ENCODE measurements around the gene CAMK1G. TPM values are rescaled to one million over a fixed set of nuclear protein-coding genes. Genes with fewer than 3 reads are reported as not detected.

The CAMK1G gene
- total and polyA plus RNA-seq, 4 donors, result 0.63 to 0.72 TPM; not detected in 2

DNA sequence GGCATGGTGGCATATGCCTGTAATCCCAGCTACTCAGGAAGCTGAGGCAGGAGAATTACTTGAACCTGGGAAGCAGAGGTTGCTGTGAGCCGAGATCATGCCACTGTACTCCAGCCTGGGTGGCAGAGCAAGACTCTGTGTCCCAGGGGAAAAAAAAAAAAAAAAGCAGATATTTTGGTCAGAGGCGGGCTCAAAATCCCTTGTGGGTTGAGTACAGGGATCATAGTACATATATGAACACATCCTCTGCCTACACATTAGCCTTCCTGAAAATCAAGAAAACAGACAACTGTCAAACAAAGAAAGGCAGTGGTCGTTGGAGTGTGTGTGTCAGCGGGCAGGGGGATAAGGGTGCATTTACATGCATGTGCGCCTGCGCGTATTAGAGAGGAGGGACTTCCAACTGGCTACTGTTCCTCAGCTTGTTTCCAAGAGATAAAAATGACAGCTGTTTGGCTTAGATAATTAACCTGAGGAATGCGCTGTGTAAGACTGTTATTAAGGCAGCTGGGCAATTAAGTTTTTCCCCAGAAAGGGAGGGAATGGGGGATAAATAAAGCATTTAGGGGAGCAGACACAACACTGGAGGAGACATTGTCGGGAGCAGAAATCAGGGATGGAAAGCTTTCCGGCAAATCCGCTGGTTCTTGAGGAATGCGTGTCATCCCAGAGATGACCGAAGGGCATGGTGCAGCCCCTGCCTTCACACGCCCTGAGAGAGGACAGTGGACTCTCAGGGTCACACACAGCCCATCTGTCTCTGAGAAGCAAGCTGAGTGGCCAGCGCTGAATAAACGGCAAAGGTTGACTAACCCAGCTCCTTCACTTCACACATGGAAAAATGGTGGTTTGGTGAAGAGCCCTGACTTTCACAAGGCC is 62.3 kb downstream of the CAMK1G start:
- H3K4me3 ChIP-seq (ENCODE audit: low read length in 2 of 2), result no peak overlapping the region
- 87 to 89% methylated on average over 16 of the region's 16 CpGs for WGBS, 2 donors
- intact Hi-C loops (cut with DNase I), result no loop called here

DNA sequence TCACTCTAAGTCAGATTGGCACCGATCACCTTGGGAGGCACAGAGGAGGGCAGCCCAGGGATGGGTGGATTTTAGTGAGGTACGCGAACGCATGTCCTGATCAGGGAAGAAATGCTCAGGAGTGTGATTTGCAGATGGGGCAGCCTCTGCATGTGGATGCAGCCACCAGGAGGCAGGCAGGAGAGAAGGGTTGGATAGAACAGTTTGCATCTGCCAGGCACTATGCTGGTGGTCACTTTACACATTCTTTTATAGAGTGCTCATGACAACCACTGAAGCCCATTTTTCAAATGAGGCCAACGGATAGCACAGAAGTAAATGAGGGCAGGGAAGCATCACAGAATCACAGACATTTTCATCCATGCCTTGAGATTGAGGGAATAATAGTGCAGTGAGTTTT is 63.0 kb downstream of the CAMK1G start:
- 92 to 95% methylated on average over 5 of the region's 5 CpGs for WGBS, 2 donors
- Histone ChIP-seq H3K27me3 (ENCODE audit: control insufficient read depth in 1 of 2, insufficient read depth in 2 of 2, low read length in 1 of 2) (no peaks in the 10 kb centered on the region), H3K4me3 (ENCODE audit: low read length in 2 of 2) (no peak overlapping the region), H3K36me3 (ENCODE audit: control insufficient read depth in 1 of 2, insufficient read depth in 2 of 2, low read length in 1 of 2) (no peaks in the 10 kb centered on the region), H3K27ac (ENCODE audit: low read depth in 1 of 2, low read length in 2 of 2) (no peak overlapping the region), H3K9me3 (ENCODE audit: control insufficient read depth, low read length) (no peaks in the 10 kb centered on the region), H3K4me1 (ENCODE audit: control insufficient read depth in 1 of 2, insufficient read depth in 2 of 2, low read length in 2 of 2) (peaks cover 0 to 4% of the 10 kb centered on the region in 2 donors)
- intact Hi-C loops (cut with DNase I), result no loop called here
- DNase-seq, result no peak
- no peak for ATAC-seq (ENCODE audit: low FRiP score)

More for the DNA sequence above, 62.3 kb downstream of the CAMK1G start:
- no peaks in the 10 kb centered on the region for H3K36me3 ChIP-seq (ENCODE audit: control insufficient read depth in 1 of 2, insufficient read depth in 2 of 2, low read length in 1 of 2)
- ATAC-seq (ENCODE audit: low FRiP score) (no peak), DNase-seq (no peak)
- no peak overlapping the region for H3K27ac ChIP-seq (ENCODE audit: low read depth in 1 of 2, low read length in 2 of 2)
- H3K4me1 ChIP-seq (ENCODE audit: control insufficient read depth in 1 of 2, insufficient read depth in 2 of 2, low read length in 2 of 2), result peaks cover 0 to 4% of the 10 kb centered on the region in 2 donors
- H3K9me3 ChIP-seq (ENCODE audit: control insufficient read depth, low read length), result no peaks in the 10 kb centered on the region
- no peaks in the 10 kb centered on the region for H3K27me3 ChIP-seq (ENCODE audit: control insufficient read depth in 1 of 2, insufficient read depth in 2 of 2, low read length in 1 of 2)

GRCh38 chr1:209647156-209647555 is 63.6 kb downstream of the CAMK1G start:
- Histone ChIP-seq H3K9me3 (ENCODE audit: control insufficient read depth, low read length) (no peaks in the 10 kb centered on the region), H3K27me3 (ENCODE audit: control insufficient read depth in 1 of 2, insufficient read depth in 2 of 2, low read length in 1 of 2) (no peaks in the 10 kb centered on the region), H3K27ac (ENCODE audit: low read depth in 1 of 2, low read length in 2 of 2) (no peak overlapping the region), H3K4me3 (ENCODE audit: low read length in 2 of 2) (no peak overlapping the region), H3K4me1 (ENCODE audit: control insufficient read depth in 1 of 2, insufficient read depth in 2 of 2, low read length in 2 of 2) (peaks cover 0 to 4% of the 10 kb centered on the region in 2 donors), H3K36me3 (ENCODE audit: control insufficient read depth in 1 of 2, insufficient read depth in 2 of 2, low read length in 1 of 2) (no peaks in the 10 kb centered on the region)
- ATAC-seq (ENCODE audit: low FRiP score) (no peak), DNase-seq (no peak)
- intact Hi-C loops (cut with DNase I), result no loop called here
- WGBS, 2 donors, result 79 to 83% methylated on average over 4 of the region's 4 CpGs

- H3K9me3 ChIP-seq (ENCODE audit: control insufficient read depth, low read length), result no peaks in the 10 kb centered on the region
- H3K4me1 ChIP-seq (ENCODE audit: control insufficient read depth in 1 of 2, insufficient read depth in 2 of 2, low read length in 2 of 2), result peaks cover 0 to 2% of the 10 kb centered on the region in 2 donors
- no peaks in the 10 kb centered on the region for H3K36me3 ChIP-seq (ENCODE audit: control insufficient read depth in 1 of 2, insufficient read depth in 2 of 2, low read length in 1 of 2)
- ATAC-seq (ENCODE audit: low FRiP score), result no peak
- intact Hi-C loops (cut with DNase I), result no loop called here
- H3K27ac ChIP-seq (ENCODE audit: low read depth in 1 of 2, low read length in 2 of 2), result no peak overlapping the region
- H3K4me3 ChIP-seq (ENCODE audit: low read length in 2 of 2), result no peak overlapping the region
- DNase-seq, result no peak
- H3K27me3 ChIP-seq (ENCODE audit: control insufficient read depth in 1 of 2, insufficient read depth in 2 of 2, low read length in 1 of 2), result no peaks in the 10 kb centered on the region
Observed at GRCh38 chr1:209648346-209648745, 64.8 kb downstream of the CAMK1G start.

DNA sequence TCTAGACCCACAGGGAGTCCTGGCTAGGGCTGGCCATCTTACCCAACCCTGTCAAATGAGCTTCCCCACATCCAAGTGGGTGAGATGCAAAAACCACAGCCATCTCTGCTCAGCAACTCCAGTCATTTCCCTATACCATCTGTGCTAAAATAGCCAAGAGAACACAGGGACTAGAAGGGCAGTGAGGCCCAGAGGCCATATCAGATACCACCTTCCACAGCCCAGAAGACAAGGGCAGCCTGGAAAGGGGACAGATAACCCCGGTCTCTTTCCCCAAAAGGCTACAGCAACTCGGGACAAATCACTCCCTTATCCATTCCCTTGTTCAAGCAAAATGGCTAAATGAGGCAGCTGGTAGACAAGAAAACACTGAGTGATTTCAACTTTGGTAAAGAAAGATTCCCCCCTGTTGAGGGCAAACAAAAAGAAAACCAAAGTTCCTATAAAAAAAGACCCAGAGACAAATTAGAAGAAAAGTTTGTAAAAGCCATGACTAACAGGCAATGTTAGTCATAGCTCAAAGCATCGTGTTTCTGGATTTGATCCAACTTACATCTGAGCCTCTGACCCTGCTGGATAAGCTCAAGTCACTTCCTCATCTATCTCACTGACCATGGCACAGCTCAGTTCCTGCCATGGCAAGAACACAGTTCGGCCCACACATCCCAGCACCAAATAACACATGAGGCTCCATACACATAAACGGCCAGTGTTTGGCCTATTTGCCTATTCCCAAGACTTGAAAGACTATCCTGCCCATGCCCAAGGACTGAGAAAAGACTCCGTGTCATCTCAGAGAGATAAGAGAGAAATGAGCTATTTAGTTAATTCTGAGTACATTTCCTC is 65.6 kb downstream of the CAMK1G start:
- H3K9me3 ChIP-seq (ENCODE audit: control insufficient read depth, low read length), result no peaks in the 10 kb centered on the region
- no peaks in the 10 kb centered on the region for H3K27me3 ChIP-seq (ENCODE audit: control insufficient read depth in 1 of 2, insufficient read depth in 2 of 2, low read length in 1 of 2)
- peak overlapping the region in 1 of 2 donors; percentile 59 for H3K27ac ChIP-seq (ENCODE audit: low read depth in 1 of 2, low read length in 2 of 2)
- intact Hi-C loops (cut with DNase I), result no loop called here
- H3K36me3 ChIP-seq (ENCODE audit: control insufficient read depth in 1 of 2, insufficient read depth in 2 of 2, low read length in 1 of 2), result no peaks in the 10 kb centered on the region
- ATAC-seq (ENCODE audit: low FRiP score) (peak; percentile 77), DNase-seq (peak in 1 of 2 donors; percentile 70)
- H3K4me3 ChIP-seq (ENCODE audit: low read length in 2 of 2), result no peak overlapping the region
- no peaks in the 10 kb centered on the region for H3K4me1 ChIP-seq (ENCODE audit: control insufficient read depth in 1 of 2, insufficient read depth in 2 of 2, low read length in 2 of 2)
- 47 to 53% methylated on average over 6 of the region's 6 CpGs for WGBS, 2 donors

- Histone ChIP-seq H3K27ac (ENCODE audit: low read depth in 1 of 2, low read length in 2 of 2) (no peak overlapping the region), H3K4me1 (ENCODE audit: control insufficient read depth in 1 of 2, insufficient read depth in 2 of 2, low read length in 2 of 2) (no peaks in the 10 kb centered on the region)
- 85 to 89% methylated on average over 1 of the region's 1 CpG for WGBS, 2 donors
Observed at GRCh38 chr1:209650454-209650853, 66.9 kb downstream of the CAMK1G start.

GRCh38 chr1:209651138-209651587 is 67.6 kb downstream of the CAMK1G start:
- H3K36me3 ChIP-seq (ENCODE audit: control insufficient read depth in 1 of 2, insufficient read depth in 2 of 2, low read length in 1 of 2), result no peaks in the 10 kb centered on the region
- WGBS, 2 donors, result 42 to 43% methylated on average over 5 of the region's 5 CpGs
- H3K4me1 ChIP-seq (ENCODE audit: control insufficient read depth in 1 of 2, insufficient read depth in 2 of 2, low read length in 2 of 2), result no peaks in the 10 kb centered on the region
- intact Hi-C loops (cut with DNase I), result no loop called here
- H3K4me3 ChIP-seq (ENCODE audit: low read length in 2 of 2), result no peak overlapping the region
- H3K27ac ChIP-seq (ENCODE audit: low read depth in 1 of 2, low read length in 2 of 2), result no peak overlapping the region
- H3K27me3 ChIP-seq (ENCODE audit: control insufficient read depth in 1 of 2, insufficient read depth in 2 of 2, low read length in 1 of 2), result no peaks in the 10 kb centered on the region
- ATAC-seq (ENCODE audit: low FRiP score), result peak; percentile 69
- DNase-seq, result peak; percentile 86 to 92
- no peaks in the 10 kb centered on the region for H3K9me3 ChIP-seq (ENCODE audit: control insufficient read depth, low read length)

More at GRCh38 chr1:209650454-209650853, 66.9 kb downstream of the CAMK1G start:
- ATAC-seq (ENCODE audit: low FRiP score) (no peak), DNase-seq (no peak)
- intact Hi-C loops (cut with DNase I), result no loop called here
- Histone ChIP-seq H3K27me3 (ENCODE audit: control insufficient read depth in 1 of 2, insufficient read depth in 2 of 2, low read length in 1 of 2) (no peaks in the 10 kb centered on the region), H3K36me3 (ENCODE audit: control insufficient read depth in 1 of 2, insufficient read depth in 2 of 2, low read length in 1 of 2) (no peaks in the 10 kb centered on the region), H3K9me3 (ENCODE audit: control insufficient read depth, low read length) (no peaks in the 10 kb centered on the region), H3K4me3 (ENCODE audit: low read length in 2 of 2) (no peak overlapping the region)

DNA sequence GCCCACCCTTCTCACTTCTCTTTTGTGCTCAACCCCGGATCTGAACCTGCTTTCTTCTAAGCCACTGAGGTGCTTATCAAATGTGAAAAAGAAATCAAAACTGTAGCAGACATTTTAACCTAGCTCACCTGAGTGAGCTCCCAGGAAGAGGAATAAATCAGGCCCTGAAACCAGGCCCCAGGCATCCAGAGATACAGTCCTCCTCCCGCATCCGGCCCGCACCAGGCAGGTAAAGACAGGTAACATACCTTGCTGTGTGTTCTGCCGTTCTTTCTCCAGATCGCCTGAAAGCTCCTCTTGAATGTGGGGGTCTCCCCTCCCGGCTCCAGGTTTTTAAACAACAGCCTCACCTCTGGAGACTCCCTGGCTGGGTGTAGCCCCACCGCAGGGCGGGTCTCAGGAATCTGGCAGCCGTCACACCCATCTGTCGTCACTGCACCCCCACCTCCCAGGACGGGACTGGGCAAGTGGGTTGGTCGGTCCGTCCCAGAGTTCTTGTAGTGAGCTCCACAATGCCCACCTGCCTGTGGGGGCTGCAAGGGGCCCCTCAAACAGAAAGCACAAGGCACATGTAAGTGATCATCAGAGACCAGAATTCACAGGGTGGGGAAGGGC is 68.7 kb downstream of the CAMK1G start, which contains the start of gene LAMB3:
TSS of gene LAMB3 (minus strand) at position 305 of the 615 bp plus-strand sequence. CDS start 1,481 bp downstream, outside the sequence.
- WGBS, 2 donors, result 85 to 86% methylated on average over 14 of the region's 14 CpGs
- H3K4me3 ChIP-seq (ENCODE audit: low read length in 2 of 2), result no peak within 1 kb of the TSS
- DNase-seq (no peak), ATAC-seq (ENCODE audit: low FRiP score) (no peak)
- H3K9me3 ChIP-seq (ENCODE audit: control insufficient read depth, low read length), result no peaks in the 10 kb centered on the region
- H3K4me1 ChIP-seq (ENCODE audit: control insufficient read depth in 1 of 2, insufficient read depth in 2 of 2, low read length in 2 of 2), result no peaks in the 10 kb centered on the region
- intact Hi-C loops (cut with DNase I), result no loop called here
- H3K27ac ChIP-seq (ENCODE audit: low read depth in 1 of 2, low read length in 2 of 2), result no peak within 1 kb of the TSS
- no peaks in the 10 kb centered on the region for H3K27me3 ChIP-seq (ENCODE audit: control insufficient read depth in 1 of 2, insufficient read depth in 2 of 2, low read length in 1 of 2)
- H3K36me3 ChIP-seq (ENCODE audit: control insufficient read depth in 1 of 2, insufficient read depth in 2 of 2, low read length in 1 of 2), result no peaks in the 10 kb centered on the region
